ENCODE data around the gene TSPAN3.

DNA sequence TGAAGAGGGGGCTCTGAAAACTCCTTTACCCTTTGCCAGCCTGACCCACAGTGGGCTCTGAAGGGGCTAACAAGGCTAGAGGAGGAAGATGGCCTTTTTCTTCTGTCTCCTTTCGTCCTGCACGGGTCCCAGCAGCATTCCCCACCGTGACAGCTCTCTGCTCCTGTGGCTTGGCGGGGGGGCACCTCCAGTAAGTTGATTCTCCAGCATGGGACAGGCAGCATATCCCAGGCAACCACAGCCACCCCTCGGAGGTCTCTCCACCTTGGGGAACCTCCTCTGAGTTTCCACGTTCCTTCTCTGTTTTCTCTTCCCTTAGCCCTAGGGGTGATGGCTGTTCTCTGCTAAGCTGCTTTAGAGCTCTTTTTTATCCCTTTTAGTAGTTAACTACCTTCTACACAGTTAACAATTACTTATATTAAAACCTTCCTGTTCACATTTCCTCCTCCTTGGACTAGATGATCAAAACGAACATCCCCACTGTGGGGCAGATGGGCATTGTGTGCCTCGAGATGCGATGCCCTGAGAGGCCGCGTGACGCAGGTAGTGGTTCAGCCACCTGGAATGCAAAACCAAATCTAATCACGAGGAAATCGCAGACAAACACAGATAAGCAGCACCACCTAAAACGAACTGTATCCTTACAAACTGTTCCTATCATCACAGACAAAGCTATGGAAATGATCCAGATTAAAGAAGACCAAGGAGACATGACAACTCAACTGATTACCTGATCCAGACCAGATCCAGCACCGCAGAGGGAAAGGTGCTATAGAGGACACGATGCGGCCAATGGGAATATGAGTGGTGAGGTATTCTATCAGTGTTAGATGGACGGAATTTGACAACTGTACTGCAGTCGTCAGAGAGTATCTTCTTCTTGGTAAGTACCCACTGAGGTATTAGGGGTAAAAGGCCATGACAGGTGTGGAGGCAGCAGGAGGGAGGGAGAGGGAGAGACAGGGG is 27.7 kb downstream of the TSPAN3 start:
- TF ChIP-seq, protein P1, sequence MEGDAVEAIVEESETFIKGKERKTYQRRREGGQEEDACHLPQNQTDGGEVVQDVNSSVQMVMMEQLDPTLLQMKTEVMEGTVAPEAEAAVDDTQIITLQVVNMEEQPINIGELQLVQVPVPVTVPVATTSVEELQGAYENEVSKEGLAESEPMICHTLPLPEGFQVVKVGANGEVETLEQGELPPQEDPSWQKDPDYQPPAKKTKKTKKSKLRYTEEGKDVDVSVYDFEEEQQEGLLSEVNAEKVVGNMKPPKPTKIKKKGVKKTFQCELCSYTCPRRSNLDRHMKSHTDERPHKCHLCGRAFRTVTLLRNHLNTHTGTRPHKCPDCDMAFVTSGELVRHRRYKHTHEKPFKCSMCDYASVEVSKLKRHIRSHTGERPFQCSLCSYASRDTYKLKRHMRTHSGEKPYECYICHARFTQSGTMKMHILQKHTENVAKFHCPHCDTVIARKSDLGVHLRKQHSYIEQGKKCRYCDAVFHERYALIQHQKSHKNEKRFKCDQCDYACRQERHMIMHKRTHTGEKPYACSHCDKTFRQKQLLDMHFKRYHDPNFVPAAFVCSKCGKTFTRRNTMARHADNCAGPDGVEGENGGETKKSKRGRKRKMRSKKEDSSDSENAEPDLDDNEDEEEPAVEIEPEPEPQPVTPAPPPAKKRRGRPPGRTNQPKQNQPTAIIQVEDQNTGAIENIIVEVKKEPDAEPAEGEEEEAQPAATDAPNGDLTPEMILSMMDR (IDR thresholded peaks at IDR 0.05; ENCODE audit: extremely low read depth in 1 of 2, insufficient read depth in 1 of 2, low read depth in 1 of 2, low read length in 2 of 2), result no peak
- TF ChIP-seq POLR2A (IDR thresholded peaks at IDR 0.05; ENCODE audit: low read depth, low read length), result no peak
- no peak for TF ChIP-seq POLR2AphosphoS5 (IDR thresholded peaks at IDR 0.05; ENCODE audit: insufficient read depth, low read depth, low read length)
- TF ChIP-seq EZH2 (IDR thresholded peaks at IDR 0.05; ENCODE audit: borderline replicate concordance, low read depth, low read length, severe bottlenecking), result no peak
- TF ChIP-seq FOS (IDR thresholded peaks at IDR 0.05; ENCODE audit: borderline replicate concordance, insufficient read depth, low read length), result no peak
- TF ChIP-seq, protein P2, sequence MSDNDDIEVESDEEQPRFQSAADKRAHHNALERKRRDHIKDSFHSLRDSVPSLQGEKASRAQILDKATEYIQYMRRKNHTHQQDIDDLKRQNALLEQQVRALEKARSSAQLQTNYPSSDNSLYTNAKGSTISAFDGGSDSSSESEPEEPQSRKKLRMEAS (IDR thresholded peaks at IDR 0.05; ENCODE audit: insufficient read depth, insufficient read length), result no peak
- no peak for TF ChIP-seq JUN (IDR thresholded peaks at IDR 0.05; ENCODE audit: borderline replicate concordance, insufficient read depth, insufficient read length, low read depth)

All from endothelial cell of umbilical vein (primary cell).